GM23338 (cell line): ENCODE measurements around the gene BACH1. TPM values are rescaled to one million over a fixed set of nuclear protein-coding genes. Genes with fewer than 3 reads are reported as not detected.

Experiments used
- ATAC-seq: fragments of 200-7000 bp; cut with Tn5 transposase; 3 replicates; pipeline ENCODE4 v1.9.1; 2020
- DNase-seq: peaks from one replicate; pipeline ENCODE4 v3.0.0-alpha.2; 2015; ENCODE audit warnings: low spot score
- H2AFZ ChIP-seq: fragments of 200-600 bp; sonication (generic); 2 replicates; pipeline ENCODE4 v1.8.0; 2016; ENCODE audit warnings: antibody characterized with exemption, mild to moderate bottlenecking, moderate library complexity
- H3F3A ChIP-seq: fragments of 200-600 bp; sonication (generic); replicated peaks from 2 replicates; pipeline ENCODE4 v1.8.0; 2017; ENCODE audit warnings: antibody characterized with exemption, mixed run types, low read depth
- H3K27ac ChIP-seq: fragments of 200-600 bp; sonication (generic); 2 replicates; pipeline ENCODE4 v1.6.1; 2016; ENCODE audit warnings: low read depth
- H3K27me3 ChIP-seq: fragments of 200-600 bp; sonication (generic); 2 replicates; pipeline ENCODE4 v1.8.0; 2016; ENCODE audit warnings: mild to moderate bottlenecking, mixed run types, moderate library complexity; ENCODE audit not compliant: insufficient read depth
- H3K36me3 ChIP-seq: fragments of 200-600 bp; sonication (generic); 2 replicates; pipeline ENCODE4 v1.8.0; 2016; ENCODE audit warnings: mild to moderate bottlenecking; ENCODE audit not compliant: insufficient read depth
- H3K4me1 ChIP-seq: fragments of 200-600 bp; sonication (generic); 2 replicates; pipeline ENCODE4 v1.8.0; 2016; ENCODE audit warnings: mild to moderate bottlenecking, moderate library complexity; ENCODE audit not compliant: insufficient read depth
- H3K4me2 ChIP-seq: fragments of 200-600 bp; sonication (generic); 2 replicates; pipeline ENCODE4 v1.7.1; 2017; ENCODE audit warnings: mixed run types
- H3K4me3 ChIP-seq: fragments of 200-600 bp; sonication (generic); 2 replicates; pipeline ENCODE4 v1.6.1; 2016; ENCODE audit warnings: mixed run types
- H3K79me2 ChIP-seq: fragments of 200-600 bp; sonication (generic); replicated peaks from 2 replicates; pipeline ENCODE4 v1.8.0; 2017; ENCODE audit warnings: mild to moderate bottlenecking; ENCODE audit not compliant: insufficient read depth
- H3K9me2 ChIP-seq: fragments of 200-600 bp; sonication (generic); 2 replicates; pipeline ENCODE4 v1.8.0; 2017; ENCODE audit not compliant: insufficient read depth
- H4K20me1 ChIP-seq: fragments of 200-600 bp; sonication (generic); replicated peaks from 2 replicates; pipeline ENCODE4 v1.8.0; 2017; ENCODE audit warnings: mild to moderate bottlenecking; ENCODE audit not compliant: insufficient read depth
- H3K27ac Mint-ChIP-seq: 2 replicates; pipeline ENCODE4 v1.8.0; 2020; ENCODE audit warnings: inconsistent platforms, mild to moderate bottlenecking, moderate library complexity, mixed read lengths
- H3K27me3 Mint-ChIP-seq: 3 replicates; pipeline ENCODE4 v1.8.0; 2022; ENCODE audit warnings: low read depth, mild to moderate bottlenecking, moderate library complexity, mixed read lengths, inconsistent platforms; ENCODE audit not compliant: insufficient read depth, poor library complexity
- H3K36me3 Mint-ChIP-seq: 3 replicates; pipeline ENCODE4 v1.8.0; 2021; ENCODE audit warnings: low read depth, mild to moderate bottlenecking, inconsistent platforms, moderate library complexity, mixed read lengths
- H3K4me1 Mint-ChIP-seq: 3 replicates; pipeline ENCODE4 v1.8.0; 2020; ENCODE audit warnings: mild to moderate bottlenecking, inconsistent platforms, mixed read lengths
- H3K4me3 Mint-ChIP-seq: 3 replicates; pipeline ENCODE4 v1.8.0; 2021; ENCODE audit warnings: moderate library complexity, mild to moderate bottlenecking, inconsistent platforms, mixed read lengths
- H3K9me3 Mint-ChIP-seq: 3 replicates; pipeline ENCODE4 v1.8.0; 2020; ENCODE audit warnings: moderate library complexity, mild to moderate bottlenecking, inconsistent platforms, mixed read lengths
- CREB1 ChIP-seq: fragments of 250-450 bp; sonication (Bioruptor Pico); IDR thresholded peaks from 2 replicates; pipeline ENCODE4 v1.5.0; 2020; ENCODE audit warnings: low read depth, mild to moderate bottlenecking, moderate library complexity
- CTCF ChIP-seq, 2 experiments: fragments of 200-600 bp in 1 of 2; sonication (generic) in 1 of 2; conservative IDR thresholded peaks; 2 replicates each; pipeline versions ENCODE4 v1.5.1 to v1.6.1; 2016 to 2017; ENCODE audit warnings: antibody characterized with exemption in 2 of 2, low read depth in 2 of 2, mild to moderate bottlenecking in 2 of 2, moderate library complexity in 1 of 2
- ETS1 ChIP-seq: IDR thresholded peaks from 2 replicates; pipeline ENCODE4 v1.6.1; 2016; ENCODE audit warnings: antibody characterized with exemption
- EZH2 ChIP-seq: fragments of 200-600 bp; sonication (generic); IDR thresholded peaks from one replicate; pipeline ENCODE4 v1.8.0; 2017; ENCODE audit warnings: antibody characterized with exemption, mild to moderate bottlenecking, low read depth; ENCODE audit not compliant: unreplicated experiment
- EZH2phosphoT487 ChIP-seq: fragments of 200-600 bp; sonication (generic); IDR thresholded peaks from one replicate; pipeline ENCODE4 v1.8.1; 2018; ENCODE audit warnings: antibody characterized with exemption; ENCODE audit not compliant: unreplicated experiment
- JUNB ChIP-seq: IDR thresholded peaks from one replicate; pipeline ENCODE4 v1.6.1; 2016; ENCODE audit warnings: antibody characterized with exemption; ENCODE audit not compliant: unreplicated experiment
- NANOG ChIP-seq: IDR thresholded peaks from 2 replicates; pipeline ENCODE4 v1.6.1; 2016; ENCODE audit warnings: antibody characterized with exemption, borderline replicate concordance
- POLR2AphosphoS5 ChIP-seq: IDR thresholded peaks from 2 replicates; pipeline ENCODE4 v1.6.1; 2016; ENCODE audit warnings: antibody characterized with exemption, low read depth
- REST ChIP-seq: IDR thresholded peaks from one replicate; pipeline ENCODE4 v1.6.1; 2018; ENCODE audit warnings: antibody characterized with exemption; ENCODE audit not compliant: unreplicated experiment
- STAT1 ChIP-seq: IDR thresholded peaks from one replicate; pipeline ENCODE4 v1.6.1; 2016; ENCODE audit warnings: antibody characterized with exemption; ENCODE audit not compliant: unreplicated experiment
- ZNF114 ChIP-seq: fragments of 250-450 bp; sonication (Bioruptor Pico); IDR thresholded peaks from 2 replicates; pipeline ENCODE4 v1.5.0; 2020; ENCODE audit warnings: mild to moderate bottlenecking, moderate library complexity
- ZNF331 ChIP-seq: fragments of 250-450 bp; sonication (Bioruptor Pico); IDR thresholded peaks from 2 replicates; pipeline ENCODE4 v1.5.0; 2020; ENCODE audit warnings: low read depth, mild to moderate bottlenecking, moderate library complexity
- ZNF462 ChIP-seq: fragments of 250-450 bp; sonication (Bioruptor Pico); IDR thresholded peaks from 2 replicates; pipeline ENCODE4 v1.5.0; 2020; ENCODE audit warnings: mild to moderate bottlenecking, moderate library complexity
- polyA plus RNA-seq: library from polyadenylated mRNA; unstranded; fragments of >200 nt; fragmentation: Nextera tagmentation; extraction: Ambion mirVana; gene quantifications from 2 replicates; pipeline ENCODE4 v1.2.1, GENCODE V29; 2016
- total RNA-seq: library from RNA; depleted of rRNA; stranded (reverse); fragments of >200 nt; shearing (Covaris generic); gene quantifications from 2 replicates; pipeline ENCODE4 v1.2.3, GENCODE V29; 2014

Gene BACH1
- total and polyA plus RNA-seq, 2 experiments from 2014 or later = 18.9 to 41.2 TPM

GRCh38 chr21:29382030-29382654 is 83.4 kb downstream of the BACH1 start:
- no peak overlapping the region for H3K4me2 ChIP-seq

More at GRCh38 chr21:29382030-29382654, 83.4 kb downstream of the BACH1 start:
- H3K36me3 Mint-ChIP-seq = no peaks in the 10 kb centered on the region
- no peak for ATAC-seq
- Histone ChIP-seq H3K27me3 (no peaks in the 10 kb centered on the region), H4K20me1 (no peaks in the 10 kb centered on the region; the same call in 1 of the 2 replicates), H2AFZ (no peak overlapping the region), H3K27ac (no peak overlapping the region), H3K4me3 (no peak overlapping the region), H3K4me1 (no peaks in the 10 kb centered on the region), H3K79me2 (no peaks in the 10 kb centered on the region), H3F3A (no peaks in the 10 kb centered on the region), H3K36me3 (no peaks in the 10 kb centered on the region), H3K9me2 (no peaks in the 10 kb centered on the region)
- no peak overlapping the region for H3K4me3 Mint-ChIP-seq
- H3K4me1 Mint-ChIP-seq = no peaks in the 10 kb centered on the region
- no peak overlapping the region for H3K27ac Mint-ChIP-seq
- no peak for DNase-seq
- H3K9me3 Mint-ChIP-seq = no peaks in the 10 kb centered on the region
- no peak for TF ChIP-seq EZH2phosphoT487
- no peak for TF ChIP-seq CTCF (conservative IDR thresholded peaks at IDR 0.05; ENCODE audit: low read depth in 2 of 2)
- no peak for TF ChIP-seq ETS1
- TF ChIP-seq REST = no peak
- no peak for TF ChIP-seq ZNF462 (CRISPR knock-in tag)
- TF ChIP-seq STAT1 = no peak
- no peak for TF ChIP-seq POLR2AphosphoS5
- no peak for TF ChIP-seq CREB1
- no peak for TF ChIP-seq NANOG
- no peak for TF ChIP-seq ZNF331
- no peak for TF ChIP-seq EZH2
- TF ChIP-seq JUNB = no peak
- TF ChIP-seq ZNF114 (CRISPR knock-in tag) = no peak
- no peaks in the 10 kb centered on the region for H3K27me3 Mint-ChIP-seq
